HUES6 (cell line): ENCODE results near the gene TRIP11.

ENCODE experiments used
- H3K27ac ChIP-seq: 2 replicates; pipeline ENCODE4 v1.7.0; 2013; ENCODE audit warnings: low read depth, mild to moderate bottlenecking, low read length, inconsistent platforms
- H3K27me3 ChIP-seq: 2 replicates; pipeline ENCODE4 v1.6.1; 2013; ENCODE audit warnings: low read length; ENCODE audit not compliant: control insufficient read depth, insufficient read depth
- H3K36me3 ChIP-seq: 2 replicates; pipeline ENCODE4 v1.6.1; 2013; ENCODE audit warnings: low read length; ENCODE audit not compliant: control insufficient read depth, insufficient read depth
- H3K4me1 ChIP-seq: 2 replicates; pipeline ENCODE4 v1.6.1; 2013; ENCODE audit warnings: low read length; ENCODE audit not compliant: control insufficient read depth, insufficient read depth
- H3K4me3 ChIP-seq: 2 replicates; pipeline ENCODE4 v1.5.1; 2013; ENCODE audit warnings: low read depth, low read length
- H3K9ac ChIP-seq: one replicate; pipeline ENCODE4 v1.6.1; 2013; ENCODE audit warnings: mild to moderate bottlenecking, low read length
- H3K9me3 ChIP-seq: 2 replicates; pipeline ENCODE4 v1.6.1; 2013; ENCODE audit warnings: low read depth, low read length; ENCODE audit not compliant: control insufficient read depth, insufficient read depth

The TRIP11 gene

DNA sequence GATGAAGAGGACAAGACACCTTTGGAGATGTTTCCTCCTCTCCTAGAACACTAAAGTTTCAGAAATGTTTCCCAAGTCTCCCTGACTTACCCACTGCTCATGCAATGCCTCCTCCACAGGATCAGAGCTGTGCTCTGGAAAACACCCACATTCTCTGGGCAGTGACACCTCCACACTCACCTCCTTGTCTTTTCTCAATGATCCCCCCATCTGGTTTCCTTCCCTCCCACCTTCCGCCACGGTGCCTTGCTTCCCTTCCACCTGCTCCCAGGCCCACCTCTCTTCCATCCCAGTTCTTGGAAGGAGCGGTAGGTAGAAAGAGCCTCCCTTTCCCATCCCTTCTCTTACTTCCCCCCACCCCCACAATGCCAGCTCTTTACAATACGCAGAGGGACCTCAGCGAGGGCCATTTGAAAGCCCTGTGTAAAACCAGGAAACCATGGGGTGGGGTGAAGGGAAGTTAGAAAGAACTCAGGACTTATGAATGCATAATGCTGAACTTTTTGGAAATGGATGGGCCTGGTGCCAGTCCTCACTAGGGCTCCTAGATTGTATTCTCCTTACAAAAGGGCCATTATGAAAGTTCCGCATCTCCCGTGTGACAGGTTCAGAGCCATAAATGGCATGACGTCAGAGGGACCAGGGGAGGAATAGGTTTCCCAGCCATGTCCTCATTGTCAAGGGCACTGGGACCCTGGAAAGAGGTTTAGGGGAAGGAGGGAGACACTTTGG, 105.1 kb downstream of the TRIP11 start:
- Histone ChIP-seq H3K36me3 (no peaks in the 10 kb centered on the region), H3K27me3 (no peaks in the 10 kb centered on the region), H3K4me1 (no peaks in the 10 kb centered on the region), H3K4me3 (no peak overlapping the region), H3K9me3 (no peaks in the 10 kb centered on the region), H3K27ac (no peak overlapping the region), H3K9ac (no peak overlapping the region)

DNA sequence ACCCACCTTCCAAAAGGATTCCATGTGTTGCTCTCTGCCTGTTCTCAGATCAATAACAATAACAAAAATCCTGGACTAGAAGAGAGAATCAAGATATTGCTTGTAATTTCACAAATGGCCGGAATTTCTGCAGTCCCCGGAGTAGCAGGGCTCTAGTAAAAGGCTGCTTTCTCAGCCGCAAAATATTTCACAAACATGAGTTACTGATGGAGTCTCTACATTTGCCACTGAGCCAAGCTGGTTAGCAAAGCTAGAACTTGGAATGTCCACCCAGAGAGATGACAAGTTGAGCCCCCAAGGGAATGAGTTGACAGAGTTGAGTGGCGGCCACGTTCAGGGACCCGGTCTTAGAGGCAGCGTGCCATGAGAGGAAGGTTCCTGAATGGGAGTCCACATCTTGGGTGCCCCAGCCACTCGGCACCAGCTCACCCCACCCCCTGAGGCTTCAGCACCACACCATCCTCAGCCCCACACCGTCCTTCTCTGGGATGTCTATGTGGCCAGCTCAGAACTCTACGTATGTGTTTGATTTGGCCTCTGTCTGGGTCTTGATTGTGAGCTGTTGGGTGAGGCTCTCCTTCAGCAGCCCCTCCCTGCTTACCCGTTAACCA, 108.3 kb downstream of the TRIP11 start:
- Histone ChIP-seq H3K27me3 (no peaks in the 10 kb centered on the region), H3K4me3 (no peak overlapping the region), H3K4me1 (no peaks in the 10 kb centered on the region), H3K36me3 (no peaks in the 10 kb centered on the region), H3K27ac (no peak overlapping the region), H3K9ac (no peak overlapping the region), H3K9me3 (no peaks in the 10 kb centered on the region)

DNA sequence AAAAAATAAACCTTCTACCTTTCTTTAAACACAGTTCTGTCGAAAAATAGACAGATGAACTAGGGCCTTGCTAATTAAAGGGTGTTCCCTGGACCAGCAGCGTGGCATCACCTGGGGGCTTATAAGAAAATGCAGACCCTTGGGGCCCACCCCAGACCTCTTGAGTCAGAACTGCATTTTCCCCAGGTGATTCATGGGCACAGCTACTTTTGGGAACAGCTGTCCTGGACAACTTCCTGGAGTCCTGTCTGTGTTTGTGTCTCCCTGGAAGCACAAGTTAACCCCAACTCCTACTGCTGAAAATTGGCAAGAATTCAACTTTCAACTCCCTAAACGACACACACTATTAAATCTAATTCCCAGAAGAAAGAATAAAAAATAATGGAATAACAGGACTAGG, 110.2 kb downstream of the TRIP11 start:
- no peaks in the 10 kb centered on the region for H3K27me3 ChIP-seq
- H3K9ac ChIP-seq = no peak overlapping the region
- H3K9me3 ChIP-seq = no peaks in the 10 kb centered on the region
- no peaks in the 10 kb centered on the region for H3K36me3 ChIP-seq
- no peak overlapping the region for H3K27ac ChIP-seq
- H3K4me1 ChIP-seq = no peaks in the 10 kb centered on the region
- no peak overlapping the region for H3K4me3 ChIP-seq

DNA sequence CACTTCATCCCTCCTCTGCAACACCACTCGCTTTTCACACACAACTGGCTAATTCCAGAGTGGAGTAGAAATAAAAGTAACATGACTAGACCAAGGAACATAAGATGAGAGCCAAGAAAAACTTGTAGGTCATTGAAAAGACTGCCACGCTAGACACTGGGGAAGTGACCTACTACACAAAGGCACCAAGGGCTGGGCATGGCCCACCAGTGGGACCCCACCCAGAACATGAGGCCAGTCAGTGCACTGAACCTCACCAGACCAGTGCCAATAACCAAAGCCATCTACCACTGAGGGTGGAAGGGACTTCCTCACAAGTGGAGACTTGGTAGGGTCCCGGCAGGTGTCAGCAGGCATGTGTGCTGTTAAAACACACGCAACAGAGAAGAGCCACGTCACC, 112.1 kb downstream of the TRIP11 start:
- Histone ChIP-seq H3K27ac (no peak overlapping the region), H3K4me3 (no peak overlapping the region), H3K9me3 (no peaks in the 10 kb centered on the region), H3K27me3 (no peaks in the 10 kb centered on the region), H3K4me1 (no peaks in the 10 kb centered on the region), H3K36me3 (no peaks in the 10 kb centered on the region), H3K9ac (no peak overlapping the region)

DNA sequence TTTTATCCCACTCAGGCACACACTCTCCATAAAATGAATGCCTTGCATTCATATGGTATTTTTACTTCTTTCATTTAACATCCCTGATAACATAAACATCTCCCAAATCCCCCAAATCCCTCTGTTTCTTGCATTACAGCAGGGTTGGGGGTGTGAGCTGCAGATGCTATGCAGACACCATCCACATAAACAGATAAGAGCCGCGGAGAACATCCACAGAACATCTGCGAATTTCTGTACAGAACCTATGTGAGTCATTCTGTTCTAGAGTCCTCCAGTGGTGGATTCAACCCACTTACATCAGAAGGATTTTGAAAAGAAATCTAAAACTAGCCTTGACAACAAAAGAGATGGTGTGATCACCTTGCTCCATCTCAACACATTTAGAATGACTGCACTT, 112.7 kb downstream of the TRIP11 start:
- H3K27me3 ChIP-seq = no peaks in the 10 kb centered on the region
- H3K9me3 ChIP-seq = no peaks in the 10 kb centered on the region
- no peak overlapping the region for H3K9ac ChIP-seq
- no peak overlapping the region for H3K4me3 ChIP-seq
- no peaks in the 10 kb centered on the region for H3K36me3 ChIP-seq
- H3K4me1 ChIP-seq = no peaks in the 10 kb centered on the region
- no peak overlapping the region for H3K27ac ChIP-seq

DNA sequence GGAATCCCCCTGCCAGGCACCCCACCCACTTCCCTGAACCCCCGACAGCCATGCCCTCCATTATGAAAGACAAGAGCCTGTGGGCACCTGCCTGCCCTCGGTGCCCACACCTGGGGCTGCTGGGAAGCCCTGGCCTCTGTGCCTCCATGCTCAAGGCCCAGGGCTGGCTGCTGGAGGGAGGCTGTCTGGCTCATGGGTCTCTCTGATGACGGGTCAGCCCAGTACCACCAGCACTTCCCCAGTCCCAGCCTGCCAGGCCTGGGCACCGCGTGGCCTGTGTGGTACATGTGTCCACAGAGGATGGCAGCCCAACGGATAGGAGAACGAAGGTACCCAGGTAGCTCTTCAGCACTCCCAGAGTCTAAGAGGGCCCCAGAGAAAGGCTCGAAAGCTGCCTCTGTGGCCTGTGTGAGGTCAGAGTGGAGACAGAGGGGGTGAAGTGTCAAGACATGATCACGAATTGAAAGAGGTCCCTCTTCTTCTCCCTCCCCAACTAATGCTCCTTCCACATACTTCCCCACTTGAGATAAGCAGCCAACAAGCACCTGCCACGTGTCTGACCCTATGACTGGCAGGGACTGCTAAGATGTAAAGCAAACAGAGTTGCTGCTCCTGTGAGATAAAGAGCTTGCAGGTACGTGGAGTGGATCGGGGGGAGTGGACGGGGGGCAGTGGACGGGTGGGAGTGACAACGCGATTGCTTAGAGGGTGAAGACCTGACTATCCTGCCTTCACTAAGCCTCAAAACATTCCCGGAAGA, 113.5 kb downstream of the TRIP11 start:
- Histone ChIP-seq H3K4me1 (no peaks in the 10 kb centered on the region), H3K27ac (no peak overlapping the region)

DNA sequence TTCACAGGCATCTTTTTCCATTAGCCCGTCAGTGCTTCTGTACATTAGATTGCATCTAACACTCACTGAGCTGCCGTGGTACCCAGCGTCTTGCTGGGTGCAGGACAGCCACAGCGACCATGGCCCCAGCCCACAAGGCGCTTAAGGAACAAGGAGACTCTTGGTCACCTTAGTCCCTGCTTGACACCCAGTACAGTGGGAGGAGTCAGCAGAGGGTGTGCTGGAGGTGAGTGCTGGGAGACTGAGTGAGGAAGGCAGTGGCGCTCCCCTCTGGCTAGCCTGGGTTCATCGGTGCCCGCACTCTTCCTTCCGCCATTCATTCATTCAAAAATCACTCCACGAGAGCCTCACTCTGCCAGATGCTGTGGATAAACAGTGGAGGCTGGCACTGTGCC, 114.1 kb downstream of the TRIP11 start:
- H3K27me3 ChIP-seq = no peaks in the 10 kb centered on the region
- H3K27ac ChIP-seq = no peak overlapping the region
- H3K36me3 ChIP-seq = no peaks in the 10 kb centered on the region
- H3K9ac ChIP-seq = no peak overlapping the region
- H3K4me3 ChIP-seq = no peak overlapping the region
- no peaks in the 10 kb centered on the region for H3K9me3 ChIP-seq
- no peaks in the 10 kb centered on the region for H3K4me1 ChIP-seq

More for the DNA sequence above, 113.5 kb downstream of the TRIP11 start:
- no peaks in the 10 kb centered on the region for H3K36me3 ChIP-seq
- H3K9ac ChIP-seq = no peak overlapping the region
- no peak overlapping the region for H3K4me3 ChIP-seq
- no peaks in the 10 kb centered on the region for H3K27me3 ChIP-seq
- H3K9me3 ChIP-seq = no peaks in the 10 kb centered on the region

DNA sequence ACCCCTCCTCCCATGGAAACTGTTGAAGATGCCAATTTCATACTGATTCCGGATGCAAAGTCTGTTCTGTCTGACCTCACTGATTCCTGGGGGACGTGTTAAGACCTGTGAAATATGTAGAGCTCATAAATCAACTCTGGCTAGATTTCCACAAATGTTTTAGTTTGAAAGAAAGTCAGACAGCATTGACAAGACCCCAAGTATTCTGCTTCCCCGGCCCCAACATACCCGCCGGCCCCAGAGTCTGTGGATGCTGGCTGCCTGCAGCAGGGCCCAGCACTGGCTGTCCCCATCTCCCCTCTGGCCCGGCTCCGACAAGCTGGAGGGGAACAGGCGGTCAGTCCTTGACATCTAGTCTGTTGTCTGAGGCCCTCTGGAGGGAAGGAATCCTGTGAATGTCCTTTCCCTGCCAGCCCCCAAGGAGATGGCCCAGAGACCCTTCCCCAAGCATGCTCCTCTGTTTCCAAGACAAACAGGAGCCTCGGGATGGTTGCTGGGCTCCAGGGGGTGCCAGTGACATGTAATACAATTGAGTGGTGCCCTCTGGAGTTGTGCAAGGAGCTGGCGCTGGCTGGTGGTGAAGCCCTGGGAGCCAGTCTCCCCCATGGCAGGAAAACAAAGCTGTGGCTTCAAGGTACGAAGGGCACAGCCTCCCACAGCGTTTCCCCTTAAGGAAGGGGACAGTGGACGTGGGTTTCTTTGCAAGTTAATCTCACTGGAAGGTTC, 114.7 kb downstream of the TRIP11 start:
- Histone ChIP-seq H3K4me1 (no peaks in the 10 kb centered on the region), H3K27ac (no peak overlapping the region), H3K27me3 (no peaks in the 10 kb centered on the region), H3K36me3 (no peaks in the 10 kb centered on the region), H3K4me3 (no peak overlapping the region), H3K9ac (no peak overlapping the region), H3K9me3 (no peaks in the 10 kb centered on the region)

DNA sequence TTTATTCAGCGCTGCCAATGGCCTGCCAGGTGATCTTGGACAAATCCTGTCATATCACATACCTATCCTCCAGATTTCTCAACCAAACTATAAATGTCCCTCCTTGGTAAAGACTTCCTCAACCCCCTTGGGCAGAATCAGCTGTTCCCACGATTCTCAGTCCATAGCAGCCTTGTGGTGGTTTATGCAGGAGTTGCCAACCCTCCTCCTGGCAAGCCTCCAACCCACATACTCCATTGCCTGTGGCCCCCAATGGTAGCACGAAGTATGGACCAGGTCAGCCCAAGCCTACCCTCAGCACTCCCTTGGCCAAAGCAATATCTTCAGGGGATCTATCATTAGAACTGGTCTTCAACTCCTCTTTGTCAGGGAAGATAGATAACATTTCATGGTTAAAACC, 119.3 kb downstream of the TRIP11 start:
- Histone ChIP-seq H3K9me3 (no peaks in the 10 kb centered on the region), H3K27me3 (no peaks in the 10 kb centered on the region), H3K4me3 (no peak overlapping the region), H3K36me3 (no peaks in the 10 kb centered on the region), H3K9ac (no peak overlapping the region), H3K27ac (no peak overlapping the region), H3K4me1 (no peaks in the 10 kb centered on the region)

DNA sequence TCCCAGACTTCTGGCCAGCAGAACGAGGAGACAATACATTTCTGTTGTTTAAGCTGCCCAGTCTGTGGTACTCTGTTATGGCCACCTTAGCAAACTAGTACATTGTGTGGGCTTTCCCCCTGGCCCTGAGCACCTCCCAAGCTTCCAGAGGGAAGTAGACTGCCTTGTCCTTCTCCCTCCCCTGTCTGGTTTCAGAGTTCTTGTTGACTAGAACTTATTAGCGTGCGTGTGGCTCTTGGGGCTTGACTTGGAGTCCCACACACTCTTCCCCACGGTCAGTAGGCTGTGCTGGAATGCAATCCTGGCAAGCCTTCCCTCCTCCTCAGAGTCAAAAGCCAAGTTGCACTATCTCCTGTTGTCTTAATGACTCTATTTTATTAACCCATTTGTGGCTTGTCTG, 120.0 kb downstream of the TRIP11 start:
- Histone ChIP-seq H3K27ac (no peak overlapping the region), H3K27me3 (no peaks in the 10 kb centered on the region), H3K4me3 (no peak overlapping the region), H3K9ac (no peak overlapping the region), H3K4me1 (no peaks in the 10 kb centered on the region), H3K36me3 (no peaks in the 10 kb centered on the region), H3K9me3 (no peaks in the 10 kb centered on the region)
